ENCODE results near the gene WDR64.
"Not testable (repeated sequence)": the region's sequence is repeated elsewhere in the genome, so short reads cannot be mapped to it uniquely, and the experiment has no call there.

Gene WDR64

GRCh38 chr1:241813768-241814320 is 161.8 kb downstream of the WDR64 start:
- DNase-seq, result no peak

- DNase-seq, result no peak
Measured at GRCh38 chr1:241816008-241816407, 163.9 kb downstream of the WDR64 start.

DNA sequence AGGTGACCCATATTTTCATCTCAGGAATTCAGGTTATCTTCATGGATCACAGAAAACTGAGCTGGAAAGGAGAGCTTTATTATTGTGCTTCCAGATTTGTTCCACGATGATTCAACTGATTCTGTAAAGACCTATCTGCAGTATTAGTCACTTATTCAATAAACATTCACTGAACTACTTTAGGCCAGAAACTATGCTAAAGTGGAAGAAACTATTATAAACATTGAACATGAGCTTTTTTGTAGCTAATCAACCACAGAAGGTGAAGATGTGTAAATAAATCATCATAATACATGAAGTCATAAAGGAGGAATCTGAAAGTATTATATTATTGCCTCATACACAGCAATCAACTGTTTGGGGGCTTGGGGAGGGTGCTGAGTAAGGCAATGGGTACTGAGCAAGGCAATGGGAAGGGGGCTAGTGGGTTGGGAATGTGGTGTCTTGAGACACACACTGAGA is 165.3 kb downstream of the WDR64 start:
- no peak for DNase-seq

DNA sequence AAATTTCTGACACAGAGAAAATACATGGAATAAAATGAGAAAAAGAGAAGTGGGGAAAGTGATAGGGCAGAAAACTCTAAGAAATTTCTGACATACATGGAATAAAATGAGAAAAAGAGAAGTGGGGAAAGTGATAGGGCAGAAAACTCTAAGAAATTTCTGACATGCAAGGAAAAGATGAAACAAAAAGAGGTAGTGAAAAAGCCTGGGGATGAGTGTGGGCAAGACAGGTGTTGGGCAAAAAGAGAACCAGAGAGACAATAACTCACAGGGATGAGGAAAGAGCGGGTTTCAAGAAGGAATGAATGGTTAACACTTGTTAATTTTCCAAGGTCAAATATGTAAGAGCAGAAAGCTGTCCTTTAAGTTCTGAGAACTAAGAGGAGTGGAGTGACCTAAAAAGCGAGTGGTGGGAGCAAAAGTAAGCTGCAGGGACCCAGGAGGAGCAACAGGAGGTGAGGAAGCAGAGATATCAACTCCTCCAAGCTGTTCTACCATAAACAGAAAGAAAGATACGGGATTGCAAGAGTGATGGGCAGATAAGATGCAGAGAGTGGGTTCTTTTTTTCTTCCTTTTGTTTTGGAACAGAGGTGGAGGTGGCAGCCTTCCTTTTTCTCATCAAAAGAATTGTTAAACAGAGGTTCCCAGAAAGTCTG is 166.0 kb downstream of the WDR64 start:
- no peak for DNase-seq

DNA sequence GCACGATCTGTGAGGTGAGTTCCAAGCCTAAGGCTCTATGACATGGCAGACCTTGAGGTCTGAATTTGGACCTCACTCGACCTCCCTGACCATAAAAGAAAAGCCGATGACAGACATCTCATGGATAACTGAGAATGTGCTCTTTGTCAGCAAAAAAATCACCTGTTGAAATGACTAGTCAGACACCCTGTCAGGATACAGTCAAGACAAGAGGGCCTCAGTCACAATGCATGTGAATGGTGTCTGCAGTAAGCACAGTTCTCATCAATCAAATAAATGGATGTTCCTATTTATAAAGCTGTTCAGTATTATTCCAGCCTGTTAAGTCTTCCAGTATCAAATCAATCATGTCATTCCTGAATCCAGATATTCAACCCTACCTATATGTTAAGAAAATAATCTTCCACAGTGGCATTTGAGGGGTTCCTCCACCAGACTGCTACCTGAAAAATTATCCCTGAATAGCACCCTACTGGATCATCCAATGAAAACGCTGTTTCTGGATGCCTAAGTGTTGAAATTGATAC is 167.3 kb downstream of the WDR64 start:
- DNase-seq, result no peak

GRCh38 chr1:241821363-241821762 is 169.3 kb downstream of the WDR64 start:
- DNase-seq, result no peak

DNA sequence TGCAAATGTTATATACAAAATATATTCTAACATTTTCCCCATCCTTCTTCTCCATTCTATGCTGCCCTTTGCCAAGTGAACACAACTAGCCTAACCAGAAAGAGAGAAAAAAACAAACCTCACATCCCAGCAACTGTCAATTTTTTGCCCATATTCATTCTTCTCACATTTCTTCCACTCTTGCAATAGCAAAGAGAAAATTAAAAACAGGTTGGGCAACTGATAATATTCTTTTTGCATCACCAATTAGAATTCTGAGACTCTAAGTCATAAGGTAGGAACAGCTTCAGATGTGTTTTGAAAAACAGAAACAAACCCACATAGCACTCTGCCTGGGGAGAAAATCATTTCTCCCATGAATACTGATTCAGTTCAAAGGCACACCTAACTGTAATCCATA is 170.8 kb downstream of the WDR64 start:
- no peak for DNase-seq

DNA sequence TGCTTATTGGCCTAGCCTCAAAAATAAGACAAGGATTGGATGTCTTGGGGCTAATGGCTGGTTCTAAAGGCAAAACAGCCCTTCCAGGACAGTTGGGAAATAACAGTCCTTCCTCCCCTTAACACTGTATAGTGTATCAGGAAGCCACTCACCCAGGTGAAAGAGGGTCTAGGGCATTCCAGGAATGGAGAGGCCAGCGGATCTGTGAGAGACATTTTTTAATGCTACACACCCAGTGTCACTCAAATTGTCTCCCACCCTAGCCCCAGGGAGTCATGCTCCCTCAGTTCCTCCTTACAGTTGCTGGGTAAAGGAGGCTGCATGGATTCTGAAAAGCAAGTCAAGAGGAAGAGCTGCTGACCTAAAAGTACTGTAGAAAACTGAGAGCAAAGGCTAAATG is 171.8 kb downstream of the WDR64 start:
- no peak for DNase-seq

GRCh38 chr1:241825581-241825980 is 173.5 kb downstream of the WDR64 start:
- DNase-seq, result no peak

DNA sequence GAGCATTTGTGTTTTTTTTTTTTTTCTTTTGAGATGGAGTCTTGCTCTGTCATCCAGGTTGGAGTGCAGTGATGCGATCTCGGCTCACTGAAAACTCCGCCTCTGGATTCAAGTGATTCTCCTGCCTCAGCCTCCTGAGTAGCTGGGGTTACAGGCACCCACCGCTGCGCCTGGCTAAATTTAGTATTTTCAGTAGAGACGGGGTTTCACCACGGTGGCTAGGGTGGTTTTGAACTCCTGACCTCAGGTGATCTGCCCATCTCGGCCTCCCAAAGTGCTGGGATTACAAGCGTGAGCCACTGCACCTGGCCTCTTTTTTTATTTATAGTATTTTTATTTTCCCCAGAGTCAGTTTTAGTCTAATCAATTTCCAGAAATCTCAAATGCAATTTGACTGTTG is 174.5 kb downstream of the WDR64 start:
- DNase-seq, result not testable (repeated sequence)

DNA sequence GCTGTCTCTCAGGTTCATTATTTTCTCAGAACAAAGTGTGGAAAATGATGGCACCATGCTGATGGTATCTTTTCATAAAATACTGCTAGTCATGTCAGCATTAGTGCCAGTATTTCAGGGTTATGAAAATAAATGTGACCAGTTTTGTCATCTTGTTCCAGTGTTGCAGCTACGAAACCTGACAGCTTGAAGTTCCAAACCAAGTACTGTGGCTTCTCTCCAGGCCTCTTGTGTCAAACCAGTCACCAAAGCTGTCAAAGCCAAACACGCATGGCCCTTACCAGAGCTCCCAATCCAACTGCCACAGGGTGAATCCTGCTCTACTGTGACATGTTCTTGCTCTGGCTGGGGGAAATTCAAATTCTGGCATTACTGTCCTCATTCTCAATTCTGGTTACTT is 175.2 kb downstream of the WDR64 start:
- DNase-seq, result no peak

GRCh38 chr1:241828463-241829021 is 176.5 kb downstream of the WDR64 start:
- peak; percentile 37 for DNase-seq

DNA sequence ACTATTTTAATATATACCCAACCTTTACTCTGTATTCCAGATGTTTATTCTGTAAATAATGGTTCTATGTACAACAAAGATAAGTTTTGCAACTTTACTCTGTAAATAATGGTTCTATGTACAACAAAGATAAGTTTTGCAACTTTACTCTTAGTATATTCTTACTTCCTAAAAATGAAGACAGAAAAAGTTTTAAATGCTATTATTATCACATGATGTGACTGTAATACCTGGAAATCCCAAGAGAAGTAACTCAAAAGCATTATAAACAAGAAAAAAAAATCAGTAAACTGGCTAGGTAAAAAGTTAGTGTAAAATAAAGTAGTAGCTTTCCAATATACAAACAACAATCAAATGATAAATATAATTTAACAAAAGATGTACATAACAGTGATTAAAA is 177.4 kb downstream of the WDR64 start:
- DNase-seq, result no peak

DNA sequence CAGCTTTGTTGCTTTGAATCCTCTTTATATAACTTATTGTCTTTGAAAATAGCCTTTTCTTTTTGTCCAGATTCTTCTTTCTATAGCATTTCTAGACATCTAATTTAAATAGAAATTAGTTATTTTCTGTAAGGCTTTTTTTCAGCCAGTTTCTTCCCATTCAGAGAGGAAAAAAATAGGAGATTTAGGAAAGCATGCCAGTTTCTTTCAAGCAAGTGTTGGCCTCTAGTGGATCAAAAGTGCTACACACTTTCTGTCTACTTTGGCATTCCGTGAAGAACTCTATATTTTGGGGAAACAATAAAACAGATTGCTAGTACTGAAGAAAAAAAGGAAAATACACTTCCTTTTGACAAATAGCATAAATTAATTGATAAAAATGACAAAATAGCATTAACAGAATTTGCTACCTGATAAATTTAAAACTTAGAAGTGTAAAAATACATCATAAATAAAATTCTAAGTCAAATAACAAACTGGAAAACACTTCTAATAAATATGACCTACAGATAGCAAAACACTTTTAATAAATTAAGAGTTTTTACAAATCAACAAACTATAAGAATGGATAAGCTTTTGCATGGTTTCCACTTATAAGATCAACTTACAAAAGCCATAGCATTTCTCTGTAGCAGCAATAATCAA is 182.8 kb downstream of the WDR64 start:
- peak; percentile 39 for DNase-seq

- DNase-seq, result no peak
Measured at GRCh38 chr1:241836941-241837340, 184.9 kb downstream of the WDR64 start.

- no peak for DNase-seq
Measured at GRCh38 chr1:241837416-241837815, 185.3 kb downstream of the WDR64 start.

DNA sequence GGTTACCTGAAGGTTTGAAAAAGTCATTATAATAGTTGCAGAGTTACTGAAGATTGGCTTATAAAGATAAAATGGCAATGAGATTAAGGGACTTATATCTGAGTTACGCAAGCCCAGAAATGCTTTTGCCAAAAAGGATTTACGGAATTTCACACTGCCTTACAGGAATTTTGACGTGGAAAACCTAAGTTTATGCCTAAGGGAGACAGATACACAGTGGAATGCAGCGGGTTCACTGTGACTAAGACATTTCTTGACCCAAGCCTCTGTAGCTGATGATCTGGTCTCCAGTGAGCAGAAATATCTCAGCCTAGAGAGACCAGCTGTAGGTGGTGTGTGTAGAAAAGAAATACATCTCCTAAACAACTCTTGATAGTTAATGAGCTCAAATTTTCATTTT is 185.8 kb downstream of the WDR64 start:
- no peak for DNase-seq

DNA sequence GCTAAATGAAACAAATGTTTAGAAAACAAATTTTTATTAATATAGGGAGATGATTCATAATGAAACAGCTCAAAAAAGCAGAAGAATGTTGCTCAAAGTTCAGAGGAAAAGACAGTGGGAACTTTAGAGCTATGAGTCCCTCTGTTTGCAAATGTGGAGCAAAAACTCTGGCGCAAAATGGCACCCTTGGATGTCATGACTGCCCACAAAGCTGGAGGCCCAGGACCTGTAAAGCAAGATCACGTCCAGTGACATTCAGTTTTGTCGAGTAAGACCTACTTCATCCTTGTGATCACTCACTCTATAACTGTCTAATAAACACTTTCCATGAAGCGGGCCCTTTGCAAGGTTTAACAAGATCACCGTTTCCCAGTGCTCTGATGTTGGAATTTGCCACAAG is 186.8 kb downstream of the WDR64 start:
- no peak for DNase-seq

GRCh38 chr1:241839369-241839979 is 187.4 kb downstream of the WDR64 start:
- no peak for DNase-seq

- DNase-seq, result no peak
Measured at GRCh38 chr1:241840164-241840563, 188.1 kb downstream of the WDR64 start.

DNA sequence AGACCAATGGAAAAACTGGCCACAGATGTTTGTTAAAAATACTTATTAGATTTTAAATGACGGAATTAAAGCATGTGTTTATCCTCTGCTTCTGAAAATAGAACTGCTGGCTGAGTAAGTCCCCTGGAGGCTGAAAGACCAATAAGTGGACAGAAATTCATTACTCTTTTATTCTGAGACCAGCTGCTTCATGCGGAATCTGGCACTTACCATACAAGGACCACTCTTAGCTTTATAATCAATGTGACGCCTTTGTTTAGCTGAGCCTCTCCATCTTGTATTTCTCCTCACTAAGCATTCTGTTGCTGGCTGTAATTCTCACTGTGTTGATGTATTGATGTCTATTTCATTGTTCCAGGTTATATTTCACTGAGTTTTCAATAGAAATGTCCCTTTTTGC is 189.6 kb downstream of the WDR64 start:
- peak; percentile 92 for DNase-seq

DNA sequence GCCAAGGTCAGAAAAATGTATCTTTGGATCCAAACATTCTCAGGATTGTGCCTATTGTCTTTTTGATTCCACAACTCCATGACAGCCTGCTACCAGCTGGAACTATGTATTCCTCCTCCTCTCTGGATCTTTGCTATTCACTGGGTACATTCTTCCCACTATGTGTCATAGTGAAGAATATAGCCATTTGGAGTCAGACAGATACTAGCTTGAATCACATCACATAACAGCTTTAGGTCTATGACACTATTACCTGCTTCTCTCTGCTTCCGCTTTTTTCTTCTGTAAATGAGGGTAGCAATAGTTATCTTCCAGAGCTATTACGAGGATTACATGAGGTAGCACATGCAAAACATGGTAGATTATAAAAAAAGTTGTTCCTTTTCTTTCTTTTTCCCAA is 190.5 kb downstream of the WDR64 start:
- DNase-seq, result peak; percentile 54

DNA sequence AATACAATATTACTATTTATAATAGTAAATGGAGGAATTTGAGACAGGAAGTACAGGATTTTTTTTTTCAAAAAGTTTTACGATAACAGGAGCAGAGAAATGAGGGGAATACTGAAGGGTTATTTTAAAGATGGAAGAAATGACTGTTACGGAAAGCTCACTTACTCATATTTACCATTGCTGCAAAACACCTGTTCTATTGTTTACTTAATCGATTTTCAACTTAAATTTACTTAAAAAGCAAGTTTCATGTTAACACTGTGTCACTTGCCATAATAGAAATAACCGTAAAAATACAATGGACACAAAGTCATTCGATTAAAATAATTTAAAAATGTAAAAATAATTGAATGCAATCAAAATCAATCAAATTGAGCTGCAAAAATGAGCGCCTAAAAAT is 192.5 kb downstream of the WDR64 start:
- DNase-seq, result peak; percentile 11

GRCh38 chr1:241846375-241846774 is 194.3 kb downstream of the WDR64 start:
- DNase-seq, result no peak
